Right kidney (tissue), 1 donor: Measurements from ENCODE around the gene SPACA7.

Experiments
- DNase-seq: peaks from one replicate; pipeline ENCODE4 v3.0.0-alpha.2; 2016

SPACA7 gene

DNA sequence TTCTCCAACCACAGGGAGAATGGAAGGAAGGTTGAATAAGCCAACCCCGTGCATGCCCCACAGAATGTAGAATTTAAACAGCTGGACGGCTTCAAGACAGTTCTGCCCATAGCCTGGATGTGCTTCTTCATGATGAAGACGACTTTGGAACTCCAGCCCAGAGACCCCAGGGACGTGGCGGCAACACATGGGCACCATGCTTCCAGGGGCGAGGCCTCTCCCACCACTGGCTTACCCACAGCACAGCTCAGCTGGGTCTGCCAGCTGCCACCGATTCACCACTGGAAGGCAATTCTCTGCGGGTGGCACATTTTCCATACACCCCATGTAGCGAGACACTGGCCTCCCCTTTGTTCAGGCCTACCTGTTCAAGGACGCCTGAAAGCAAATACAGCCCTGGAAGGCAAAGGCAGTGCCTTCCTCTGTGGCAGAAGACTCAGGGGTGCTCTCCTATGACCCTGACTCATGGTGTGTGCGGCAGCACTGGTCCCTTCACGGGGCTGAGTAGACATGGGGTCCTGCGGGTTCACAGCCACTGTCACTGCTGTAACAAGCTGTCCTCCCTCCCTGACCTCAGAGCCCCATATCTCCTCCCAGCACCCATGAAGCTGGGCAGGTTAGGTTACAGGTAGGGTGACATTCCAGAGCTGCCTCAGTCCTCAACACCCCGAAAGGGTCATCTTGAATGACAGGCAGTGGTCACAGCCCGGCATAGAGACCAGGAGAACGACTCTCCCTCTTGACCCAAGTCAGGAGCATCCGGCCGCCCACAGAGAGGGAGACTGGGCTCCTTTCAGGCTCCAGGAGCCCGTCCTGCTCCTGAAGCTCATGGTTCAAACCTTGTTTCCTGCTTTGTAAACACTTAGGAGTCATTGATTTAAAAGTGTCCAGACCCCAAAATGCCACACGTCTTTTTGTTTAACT lies 72.7 kb downstream of the SPACA7 start:
- no peak for DNase-seq

DNA sequence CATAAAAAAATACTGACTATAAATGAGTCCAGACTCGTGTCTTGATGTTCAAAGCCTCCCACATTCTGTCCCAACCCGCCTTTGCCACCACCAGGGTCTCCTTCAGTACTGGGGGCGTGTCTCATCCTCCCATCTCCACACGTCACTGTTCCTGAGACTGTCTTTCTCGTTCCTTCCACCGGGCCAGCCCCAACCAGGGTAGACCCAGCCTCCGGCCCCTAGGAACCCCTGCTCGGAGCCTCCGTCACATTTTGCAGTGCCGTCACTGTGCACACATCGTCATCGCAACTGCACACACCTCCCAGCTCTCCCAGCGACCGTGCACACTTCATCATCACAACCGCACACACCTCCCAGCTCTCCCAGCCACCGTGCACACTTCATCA lies 73.4 kb downstream of the SPACA7 start:
- DNase-seq, result no peak

DNA sequence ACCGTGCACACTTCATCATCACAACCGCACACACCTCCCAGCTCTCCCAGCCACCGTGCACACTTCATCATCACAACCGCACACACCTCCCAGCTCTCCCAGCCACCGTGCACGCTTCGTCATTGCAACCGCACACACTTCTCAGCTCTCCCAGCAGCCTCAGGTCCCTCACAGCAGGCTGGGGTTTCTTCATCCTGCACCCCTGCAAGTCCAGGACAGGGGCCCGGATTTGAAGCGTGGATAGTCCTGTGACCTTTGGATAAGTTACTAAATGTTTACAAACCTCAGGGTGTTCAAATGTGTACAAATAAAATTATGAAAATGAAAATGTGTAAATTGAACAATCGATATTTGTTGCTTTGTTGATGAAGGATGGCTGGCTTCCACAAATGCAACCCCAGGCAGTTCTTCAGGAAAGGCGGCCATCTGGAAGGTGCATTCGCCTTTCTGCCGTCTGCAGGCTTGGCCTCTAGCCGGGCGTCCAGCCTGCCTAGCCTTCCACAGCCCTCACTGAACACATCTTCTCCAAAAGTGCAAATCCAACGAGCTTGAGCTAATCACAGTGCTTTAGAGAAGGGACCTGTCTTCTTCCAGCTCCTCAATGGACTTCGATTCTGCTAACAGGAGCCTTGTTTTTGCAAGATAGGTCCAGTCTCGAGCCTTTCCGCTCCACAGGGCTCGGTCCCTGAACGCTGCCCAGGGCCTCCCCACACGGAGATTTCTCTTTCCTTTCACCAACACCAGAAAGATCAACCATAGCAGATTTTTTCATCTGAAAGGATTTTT lies 74.2 kb downstream of the SPACA7 start:
- no peak for DNase-seq

DNA sequence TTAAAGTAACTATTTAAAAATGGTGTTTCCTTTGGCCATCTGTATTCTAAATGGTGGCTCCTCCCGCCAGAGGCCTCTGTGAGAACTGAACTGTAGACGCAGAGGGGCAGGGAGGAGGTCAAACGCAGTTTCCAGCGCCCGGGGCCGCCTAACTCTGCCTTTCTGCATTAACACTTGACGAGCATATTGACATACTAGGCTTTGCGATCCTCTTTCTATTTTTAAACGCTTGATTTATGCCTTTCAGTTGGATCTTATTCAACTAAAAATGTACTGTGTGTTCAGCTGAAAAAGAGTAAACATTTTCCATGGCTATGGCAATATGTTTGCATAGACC lies 74.7 kb downstream of the SPACA7 start:
- no peak for DNase-seq

DNA sequence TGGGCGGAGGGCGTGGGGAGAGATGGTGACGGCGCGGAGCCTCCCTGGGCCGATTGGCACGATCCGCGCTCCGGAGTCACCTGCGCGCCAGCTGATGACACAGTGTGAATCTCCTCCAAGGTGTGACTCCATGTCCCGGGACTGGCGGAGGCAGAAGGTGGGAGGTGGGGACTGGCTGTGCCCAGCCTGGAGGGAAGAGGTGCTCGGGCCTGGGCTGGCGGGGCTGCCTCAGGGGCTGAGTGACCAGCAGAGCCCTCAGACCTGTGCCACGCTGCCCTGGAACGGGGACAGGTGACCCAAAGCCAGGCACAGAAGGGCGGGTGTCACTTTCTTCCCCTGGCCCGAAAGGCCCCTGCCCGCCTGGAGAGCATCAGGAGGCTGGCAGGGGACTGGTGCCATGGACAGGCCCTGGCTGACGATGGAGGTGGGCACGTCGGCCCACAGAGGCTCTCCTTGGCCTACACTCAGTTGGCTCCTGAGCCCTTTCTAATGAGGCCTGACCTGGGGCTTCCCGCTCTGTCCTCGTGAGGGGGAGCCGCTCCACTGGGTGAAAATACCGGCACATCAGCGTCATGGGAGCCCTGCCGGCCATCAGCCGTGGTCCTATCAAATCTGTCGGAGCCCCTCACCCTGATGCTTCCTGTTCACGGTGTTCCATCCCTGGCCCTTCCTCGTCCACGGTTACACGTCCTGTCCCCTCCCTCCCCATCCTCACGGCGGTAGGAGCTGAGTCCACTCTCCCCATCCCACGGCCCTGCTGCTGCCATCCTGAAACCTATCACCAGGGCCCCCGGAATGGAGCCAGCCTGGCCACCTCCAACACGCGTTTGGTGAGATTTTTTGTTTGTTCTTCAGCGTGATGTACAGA lies 75.6 kb downstream of the SPACA7 start:
- no peak for DNase-seq

DNA sequence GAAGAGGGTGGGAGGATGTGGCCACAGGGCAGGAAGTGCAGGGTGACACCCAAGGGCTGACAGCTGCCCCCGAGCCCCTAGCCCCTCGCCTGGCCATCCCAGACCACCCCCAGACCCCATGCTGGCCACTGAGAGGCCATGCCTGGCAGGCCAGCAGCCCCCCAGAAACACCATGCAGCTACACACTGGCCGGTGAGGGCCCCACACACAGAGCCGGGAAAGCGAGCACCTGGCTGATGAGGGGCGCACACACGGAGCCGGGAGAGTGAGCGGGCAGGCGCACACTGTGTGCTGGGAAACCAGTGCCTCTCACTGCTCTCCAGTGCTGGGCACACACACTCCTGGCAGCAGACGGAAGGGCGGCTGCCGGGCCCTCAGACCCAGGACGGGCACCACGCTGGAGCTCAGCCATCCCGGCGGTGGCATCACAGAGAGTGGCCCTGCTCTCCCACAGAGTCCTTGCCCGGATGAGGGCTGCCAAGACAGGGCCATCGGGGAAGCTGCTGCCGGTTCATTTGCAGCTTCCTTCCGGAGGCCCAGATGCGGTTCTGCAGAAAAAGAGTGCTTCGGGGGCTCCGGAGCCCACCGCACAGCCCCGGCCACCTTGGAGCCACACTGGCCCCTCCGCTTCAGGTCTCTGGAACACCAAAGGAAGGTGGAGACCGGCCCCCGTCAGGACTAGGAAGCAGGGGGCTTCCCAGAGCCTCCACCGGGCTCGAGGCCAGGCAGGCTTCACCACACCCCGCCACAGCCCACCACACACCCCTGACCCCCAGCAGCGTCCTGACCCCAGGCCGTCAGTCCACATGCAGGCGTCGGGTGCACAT lies 76.4 kb downstream of the SPACA7 start:
- no peak for DNase-seq

DNA sequence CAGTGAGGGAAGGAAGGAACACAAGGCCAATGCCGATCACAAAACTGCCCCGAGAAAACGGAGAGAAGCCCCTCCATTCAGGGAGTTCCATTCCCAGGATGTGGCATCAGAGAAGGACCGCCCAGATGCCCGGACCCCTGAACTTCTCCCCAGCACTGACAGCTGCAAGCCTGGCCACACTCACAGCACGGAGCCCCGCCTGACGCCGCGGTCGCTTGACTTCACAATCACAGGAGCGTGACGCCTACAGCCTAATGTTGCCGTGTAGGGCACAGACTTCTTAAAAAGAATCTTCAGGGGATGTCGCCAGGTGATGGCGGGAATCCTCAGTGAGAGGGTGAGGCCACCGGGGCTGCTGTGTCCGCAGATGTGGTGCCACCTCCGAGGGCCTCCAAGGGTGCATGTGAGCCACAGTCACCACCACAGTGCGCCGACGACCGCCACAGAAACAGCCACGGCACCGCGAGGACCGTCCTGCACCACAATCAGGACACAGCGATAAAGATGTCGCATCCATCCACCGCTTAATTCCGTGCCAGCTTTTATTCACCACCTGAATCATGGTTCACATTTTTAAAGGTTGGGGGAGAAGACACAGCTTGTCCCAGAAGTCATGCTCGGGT lies 77.2 kb downstream of the SPACA7 start:
- DNase-seq, result no peak

DNA sequence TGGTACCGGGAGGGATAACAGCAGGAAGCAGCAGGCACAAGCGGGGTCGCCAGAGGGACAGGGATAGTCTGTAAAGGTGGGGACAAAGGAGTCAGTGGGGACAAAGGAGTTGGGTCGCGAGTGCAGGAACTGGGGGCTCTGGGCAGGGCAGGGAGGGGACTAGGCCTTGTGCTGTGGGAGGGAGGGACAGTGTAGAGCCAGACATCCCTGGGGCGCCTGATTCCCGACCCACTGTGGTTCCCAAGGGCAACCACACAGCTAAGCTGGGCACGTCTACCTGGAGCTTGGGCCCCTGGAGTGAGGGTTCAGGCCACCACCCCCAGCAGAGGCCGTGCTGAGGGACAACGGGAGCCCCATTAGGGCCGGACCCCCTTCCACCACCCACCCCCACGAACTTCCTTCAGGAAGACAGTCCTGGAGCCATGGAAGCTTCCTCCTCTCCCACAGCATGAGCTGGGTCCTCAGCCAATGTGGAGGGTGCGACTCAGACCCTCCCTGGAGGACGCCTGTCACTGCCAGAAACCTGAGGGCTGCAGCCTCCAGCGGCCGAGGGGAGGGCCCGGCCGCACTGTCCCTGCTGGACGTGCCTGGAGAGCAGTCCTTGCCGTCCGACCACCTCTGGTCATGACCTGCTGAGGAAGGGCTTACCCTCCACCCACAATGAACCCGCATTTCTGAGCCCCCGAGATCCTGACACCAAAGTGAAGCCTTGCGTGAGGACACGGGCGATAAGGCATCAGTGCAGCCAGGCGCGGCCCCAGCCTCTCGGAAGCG lies 77.9 kb downstream of the SPACA7 start:
- no peak for DNase-seq

DNA sequence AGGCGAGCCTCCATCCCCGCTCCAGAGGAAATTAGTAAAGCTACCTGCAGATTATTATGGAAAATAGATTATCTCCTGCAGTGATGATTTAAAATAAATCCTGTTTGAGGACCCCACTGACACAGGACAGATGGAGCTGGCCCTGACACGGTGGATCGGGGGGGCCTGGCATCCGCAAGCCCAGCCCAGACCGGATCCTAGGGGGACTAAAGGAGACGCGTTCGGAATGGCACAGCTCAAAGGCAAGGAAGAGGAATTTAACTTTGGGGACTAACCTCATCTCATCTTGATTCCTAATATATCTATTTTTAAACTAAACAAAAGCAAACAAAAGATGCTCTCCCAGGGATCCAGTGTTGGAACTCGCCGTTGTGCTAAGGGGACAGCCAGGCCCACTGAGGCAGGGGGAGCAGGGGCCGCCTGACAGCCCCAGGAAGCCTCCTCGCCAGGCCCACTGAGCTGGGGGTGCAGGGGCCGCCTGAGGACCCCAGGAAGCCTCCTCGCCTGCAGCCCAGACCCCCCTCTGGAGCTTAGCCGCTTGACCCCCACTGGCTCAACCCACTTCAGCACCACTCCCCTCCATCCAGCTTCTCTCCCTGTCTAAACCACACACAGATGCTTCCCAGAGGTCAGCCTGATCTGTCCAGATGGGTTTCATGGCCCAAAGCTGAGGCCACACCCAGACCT lies 78.6 kb downstream of the SPACA7 start:
- DNase-seq, result no peak

DNA sequence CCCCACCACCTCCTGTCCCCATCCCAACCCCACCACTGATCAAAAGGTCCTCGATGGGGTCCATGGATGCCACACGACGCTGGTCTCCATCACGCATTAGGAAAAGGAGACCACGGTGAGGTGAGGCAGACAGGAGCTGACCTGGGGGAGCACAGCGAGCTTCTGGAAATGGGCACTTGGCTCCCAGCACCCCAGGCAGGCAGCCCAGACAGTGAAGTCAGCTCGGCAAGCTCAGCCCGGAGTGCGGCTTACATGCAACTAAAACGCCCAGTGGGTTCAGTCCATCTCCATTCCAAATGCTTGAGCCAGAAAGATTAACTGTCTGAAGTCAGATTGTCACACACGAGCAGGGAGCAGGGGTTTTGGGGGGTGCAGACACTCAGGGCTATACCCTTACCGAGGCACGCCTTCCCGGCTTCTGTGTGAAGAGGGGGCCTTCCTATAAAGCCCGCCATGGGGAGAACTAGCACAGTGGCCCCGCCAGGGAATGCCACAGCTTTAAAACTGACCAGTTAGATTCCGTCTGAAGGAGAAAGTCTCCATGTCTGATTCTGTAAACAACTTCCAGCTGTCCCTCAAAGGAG lies 79.4 kb downstream of the SPACA7 start:
- no peak for DNase-seq

DNA sequence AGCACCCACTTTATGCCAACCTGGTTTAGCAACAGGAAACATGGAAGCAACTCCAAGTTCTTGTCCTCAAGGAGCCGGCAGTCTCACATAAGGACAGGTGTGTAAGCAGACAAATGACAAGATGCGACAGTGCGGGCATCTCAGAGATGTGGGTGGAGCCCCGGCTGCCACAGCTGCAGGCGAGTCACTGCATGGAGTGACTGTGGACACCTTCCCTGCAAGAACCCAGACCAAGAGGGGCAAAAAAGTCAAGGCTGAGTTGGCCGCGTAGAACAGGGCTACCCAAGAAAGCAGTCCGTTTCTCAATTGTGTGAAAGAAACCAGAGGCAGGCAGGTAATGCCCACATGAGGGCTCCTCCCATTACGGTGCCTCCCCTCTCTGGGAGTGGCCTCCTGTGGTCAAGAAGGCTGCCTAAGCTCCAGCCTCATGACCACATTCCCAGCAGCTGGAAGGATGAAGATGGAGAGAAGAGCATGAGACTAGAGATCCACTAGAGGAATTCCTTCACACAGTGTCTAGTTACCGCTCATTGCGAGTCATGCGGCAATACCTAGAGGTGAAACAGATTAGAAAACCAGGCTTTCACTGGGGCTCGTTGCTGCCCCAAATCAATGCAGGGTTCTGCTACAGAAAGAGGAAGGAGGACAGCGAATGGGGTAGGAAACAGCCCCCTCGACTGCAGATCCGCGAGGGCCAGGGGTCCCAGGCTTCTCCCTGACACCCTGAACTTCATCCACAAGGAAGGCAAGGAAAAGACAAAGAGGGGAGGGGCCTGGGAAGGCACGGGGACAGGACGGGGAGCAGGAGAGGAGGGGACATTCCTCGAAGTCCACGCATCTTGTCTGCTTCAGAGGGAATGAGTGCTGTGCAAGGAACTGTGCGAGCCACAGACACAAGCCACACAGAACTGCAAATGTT lies 80.2 kb downstream of the SPACA7 start:
- no peak for DNase-seq

DNA sequence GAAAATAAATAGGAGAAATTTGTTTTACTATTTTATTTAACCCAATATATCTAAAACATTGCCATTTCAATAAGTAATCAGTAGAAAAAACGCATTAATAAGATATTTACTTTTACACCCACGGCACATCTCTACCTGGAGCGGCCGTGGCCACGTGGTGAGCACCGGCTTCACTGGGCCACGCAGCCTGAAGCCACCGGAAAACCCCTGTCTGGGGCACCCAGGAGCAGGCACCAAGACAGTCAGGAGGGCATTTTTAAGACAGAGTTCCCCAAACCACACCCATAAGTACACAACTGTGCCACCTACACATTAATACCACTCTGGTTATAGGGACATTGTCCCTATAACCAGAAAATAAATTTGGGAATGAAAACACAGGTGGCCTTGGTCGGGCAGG lies 80.9 kb downstream of the SPACA7 start:
- no peak for DNase-seq

DNA sequence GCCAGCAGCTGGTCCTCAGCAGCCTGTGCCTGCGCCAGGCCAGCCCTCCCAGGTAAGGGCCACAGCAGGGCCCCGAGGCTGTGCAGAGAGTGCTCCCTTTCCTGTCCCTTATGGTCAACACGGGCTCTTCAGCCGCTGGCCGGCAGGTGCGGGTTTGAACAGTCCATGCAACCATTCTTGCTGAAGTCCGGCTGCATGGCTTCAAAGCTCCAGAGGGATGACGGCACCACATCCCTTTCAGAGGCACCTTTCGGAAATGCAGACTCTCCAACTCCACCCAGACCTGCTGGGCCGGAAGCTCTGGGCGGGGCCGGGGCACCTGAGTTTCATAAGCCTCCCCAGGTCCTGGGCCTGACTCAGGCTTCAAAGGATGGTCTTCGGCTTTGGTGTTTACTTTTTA lies 81.3 kb downstream of the SPACA7 start:
- DNase-seq, result no peak

DNA sequence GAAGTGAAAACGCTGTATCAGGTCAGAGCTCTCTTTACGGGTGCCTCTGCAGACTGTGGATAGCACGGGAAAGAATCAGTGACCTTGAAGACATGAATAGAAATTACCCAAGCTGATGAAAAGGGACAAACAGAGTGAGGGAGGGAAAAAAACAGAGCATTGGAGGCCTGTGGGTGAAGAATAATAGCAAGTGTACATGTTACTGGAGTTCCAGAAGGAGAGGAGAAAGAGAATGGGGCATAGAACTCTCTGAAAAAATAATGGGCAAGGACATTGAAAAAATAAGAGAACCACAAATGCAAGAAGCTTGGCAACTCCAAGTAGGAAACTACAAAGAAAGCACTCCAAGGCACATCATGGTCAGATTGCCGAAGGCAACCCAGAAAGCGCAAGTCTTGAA lies 86.3 kb downstream of the SPACA7 start:
- no peak for DNase-seq

DNA sequence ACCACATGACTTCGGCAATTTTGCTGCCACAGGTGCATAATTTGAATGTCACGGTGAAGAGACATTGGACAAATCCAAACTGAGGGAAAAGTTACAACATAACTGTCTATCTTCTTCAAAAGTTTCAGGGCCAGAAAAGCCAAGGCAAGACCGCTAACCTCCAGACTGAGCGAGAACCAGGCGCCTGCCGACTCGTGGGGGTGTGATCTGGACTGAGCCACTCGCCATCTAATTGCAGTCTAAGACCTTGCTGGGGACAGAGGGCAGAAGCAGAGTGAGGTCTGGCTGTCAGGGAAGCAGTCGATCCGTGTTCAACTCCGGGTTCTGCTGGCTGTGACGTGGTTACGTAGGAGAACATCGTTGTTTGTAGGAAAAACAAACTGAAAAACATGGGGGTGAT lies 88.6 kb downstream of the SPACA7 start:
- DNase-seq, result no peak

DNA sequence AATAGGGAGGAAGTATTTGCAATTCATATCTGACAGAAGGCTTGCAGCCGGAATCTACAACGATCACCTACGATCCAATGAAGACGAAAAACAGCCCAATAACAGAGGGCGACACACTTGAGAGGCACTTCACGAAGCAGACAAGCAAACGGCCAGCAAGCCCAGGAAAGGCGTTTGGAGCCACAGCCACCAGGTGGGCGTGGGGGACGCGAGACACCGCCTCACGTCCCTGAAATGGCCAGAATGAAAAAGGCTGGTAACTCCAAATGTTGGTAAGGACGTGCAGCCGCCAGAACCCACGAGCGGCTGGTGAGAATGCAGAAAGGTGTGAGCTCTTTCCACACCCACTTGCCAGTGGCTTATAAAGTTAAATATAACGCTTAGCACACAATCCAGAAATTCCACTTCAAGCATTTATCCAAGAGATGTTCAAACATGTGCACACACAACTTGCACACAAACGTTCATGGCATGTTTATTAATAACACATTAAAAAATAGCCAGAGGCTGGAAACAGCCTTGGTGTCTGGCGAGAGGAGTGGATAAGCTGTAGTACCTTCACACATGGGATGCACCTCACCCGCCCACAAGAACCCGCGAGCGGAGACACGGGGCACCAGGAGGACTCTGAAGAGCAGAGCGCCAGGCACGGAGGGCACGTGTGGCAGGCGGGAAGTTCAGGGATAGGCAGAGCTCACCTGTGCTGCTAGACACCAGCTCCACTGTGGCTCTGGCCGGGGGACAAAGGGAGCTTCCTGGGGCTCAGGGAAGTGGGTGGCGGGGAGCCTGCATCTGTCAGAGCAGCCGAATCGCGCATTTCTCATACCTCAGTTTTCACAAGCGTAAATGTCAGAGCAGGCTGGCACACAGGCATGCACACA lies 89.3 kb downstream of the SPACA7 start:
- DNase-seq, result no peak
